Naive thymus-derived CD8-positive, alpha-beta T cell (primary cell): ENCODE measurements around the gene WNT5B. TPM values are rescaled to one million over a fixed set of nuclear protein-coding genes. Genes with fewer than 3 reads are reported as not detected.

Experiments used
- ATAC-seq, 2 donors: fragments of 150-1000 bp; cut with Tn5 transposase in 1 of 2; sonication (Bioruptor Pico), chemical (Tn5 transposase) in 1 of 2; 1 replicate in 1 of 2; 2 replicates in 1 of 2; pipeline ENCODE4 v1.10.0; 2021; ENCODE audit warnings: mild to moderate bottlenecking in 2 of 2, moderate library complexity in 2 of 2
- POLR2A ChIA-PET: fragments of 350-600 bp; sonication (Branson Sonifier 250); formaldehyde crosslinking; loops from one replicate; lab custom pipeline; 2021; ENCODE audit warnings: antibody characterized with exemption; lab: Charles Lee
- DNase-seq, 10 donors: peaks; one replicate each; pipeline versions ENCODE4 v3.0.0 to v3.0.0-alpha.2; 2020 to 2022
- H3K27ac Mint-ChIP-seq, 10 donors: one replicate each; pipeline ENCODE4 v1.8.0; 2020 to 2022; ENCODE audit warnings: mild to moderate bottlenecking in 10 of 10, mixed read lengths in 10 of 10, moderate library complexity in 4 of 10, inconsistent platforms in 1 of 10
- H3K27me3 Mint-ChIP-seq, 5 donors: one replicate each; pipeline ENCODE4 v1.8.0; 2021 to 2022; ENCODE audit warnings: mixed read lengths in 5 of 5
- H3K36me3 Mint-ChIP-seq, 3 donors: one replicate each; pipeline ENCODE4 v1.8.0; 2020 to 2022; ENCODE audit warnings: mixed read lengths in 3 of 3, mild to moderate bottlenecking in 2 of 3, inconsistent platforms in 1 of 3
- H3K4me1 Mint-ChIP-seq, 4 donors: one replicate each; pipeline ENCODE4 v1.8.0; 2021 to 2022; ENCODE audit warnings: mixed read lengths in 4 of 4
- H3K4me3 Mint-ChIP-seq, 10 donors: one replicate each; pipeline ENCODE4 v1.8.0; 2020 to 2022; ENCODE audit warnings: mild to moderate bottlenecking in 10 of 10, mixed read lengths in 10 of 10, moderate library complexity in 6 of 10, inconsistent platforms in 1 of 10
- H3K9me3 Mint-ChIP-seq, 9 donors: one replicate each; pipeline ENCODE4 v1.8.0; 2020 to 2022; ENCODE audit warnings: mixed read lengths in 9 of 9, mild to moderate bottlenecking in 3 of 9, inconsistent platforms in 1 of 9, moderate library complexity in 1 of 9
- polyA plus RNA-seq, 3 donors: library from polyadenylated mRNA; unstranded; fragments of 300-500 nt; fragmentation: Illumina TruSeq; gene quantifications; one replicate each; pipeline ENCODE4 v1.2.3, GENCODE V29; 2021
- total RNA-seq, 8 experiments: library from RNA in 2 of 8; stranded (reverse) in 2 of 8; gene quantifications; one replicate each; pipeline ENCODE4 v1.2.3 and lab custom pipeline; 2021 to 2026

WNT5B gene
- total and polyA plus RNA-seq, 5 experiments from 2014 or later, result not detected

- Mint-ChIP-seq H3K9me3 (peaks cover 0 to 4% (median 0%) of the 10 kb centered on the region in 9 donors), H3K4me3 (peak overlapping the region; percentile 61 to 87 (median 84)), H3K36me3 (no peaks in the 10 kb centered on the region), H3K27ac (peak overlapping the region; percentile 71 to 94 (median 90)), H3K4me1 (peaks cover 22 to 52% (median 48%) of the 10 kb centered on the region in 4 donors), H3K27me3 (no peaks in the 10 kb centered on the region)
- ATAC-seq, result no peak
- peak in 4 of 10 donors; percentile 10 to 32 (median 26) for DNase-seq
- POLR2A ChIA-PET, result interaction anchor here (1.4 to 1.6 kb wide), 3 partner anchors 28 to 253 kb away, joined by 5 to 13 read pairs (median 9); partner anchors contain the start of gene ADIPOR2
Measured at GRCh38 chr12:1662761-1663439, 33.9 kb downstream of the WNT5B start.

- Mint-ChIP-seq H3K4me3 (peak overlapping the region; percentile 61 to 87 (median 84)), H3K4me1 (peaks cover 24 to 57% (median 53%) of the 10 kb centered on the region in 4 donors), H3K36me3 (no peaks in the 10 kb centered on the region), H3K27me3 (no peaks in the 10 kb centered on the region), H3K27ac (peak overlapping the region; percentile 81 to 94 (median 90)), H3K9me3 (peaks cover 0 to 4% (median 0%) of the 10 kb centered on the region in 9 donors)
- DNase-seq (peak in 1 of 10 donors; percentile 11), ATAC-seq (no peak)
- POLR2A ChIA-PET, result no interaction called here
Measured at GRCh38 chr12:1663440-1664132, 34.6 kb downstream of the WNT5B start.

GRCh38 chr12:1665366-1665765 is 36.3 kb downstream of the WNT5B start:
- Mint-ChIP-seq H3K36me3 (no peaks in the 10 kb centered on the region), H3K27ac (peak overlapping the region in 6 of 10 donors; percentile 18 to 95 (median 82)), H3K27me3 (no peaks in the 10 kb centered on the region), H3K4me3 (peak overlapping the region in 2 of 10 donors; percentile 13 to 52), H3K4me1 (peaks cover 28 to 62% (median 59%) of the 10 kb centered on the region in 4 donors), H3K9me3 (peaks cover 0 to 4% (median 0%) of the 10 kb centered on the region in 9 donors)
- DNase-seq (no peak), ATAC-seq (no peak)
- POLR2A ChIA-PET, result interaction anchor here (0.7 to 1.0 kb wide), 2 partner anchors 25 to 890 kb away, joined by 3 to 4 read pairs; partner anchors contain the start of gene ADIPOR2

GRCh38 chr12:1666215-1666614 is 37.2 kb downstream of the WNT5B start:
- H3K27me3 Mint-ChIP-seq, result no peaks in the 10 kb centered on the region
- H3K4me1 Mint-ChIP-seq, result peaks cover 28 to 63% (median 59%) of the 10 kb centered on the region in 4 donors
- POLR2A ChIA-PET, result interaction anchor here (0.7 to 1.7 kb wide), 2 partner anchors 24 to 891 kb away, joined by 3 to 4 read pairs; partner anchors contain the start of gene ADIPOR2

GRCh38 chr12:1666685-1667162 is 37.7 kb downstream of the WNT5B start:
- no peak for DNase-seq
- Mint-ChIP-seq H3K4me3 (peak overlapping the region in 9 of 10 donors; percentile 33 to 68 (median 55)), H3K27ac (peak overlapping the region in 9 of 10 donors; percentile 61 to 95 (median 87)), H3K4me1 (peaks cover 28 to 63% (median 58%) of the 10 kb centered on the region in 4 donors), H3K27me3 (no peaks in the 10 kb centered on the region), H3K36me3 (no peaks in the 10 kb centered on the region), H3K9me3 (peaks cover 0 to 4% (median 0%) of the 10 kb centered on the region in 9 donors)
- POLR2A ChIA-PET, result interaction anchor here (1.7 kb wide), 1 partner anchor 23 kb away, joined by 4 read pairs; the partner anchor contains the start of gene ADIPOR2
- no peak for ATAC-seq

More at GRCh38 chr12:1666215-1666614, 37.2 kb downstream of the WNT5B start:
- no peak for ATAC-seq
- peak overlapping the region in 6 of 10 donors; percentile 40 to 95 (median 72) for H3K27ac Mint-ChIP-seq
- peak overlapping the region in 5 of 10 donors; percentile 11 to 60 (median 20) for H3K4me3 Mint-ChIP-seq
- peaks cover 0 to 4% (median 0%) of the 10 kb centered on the region in 9 donors for H3K9me3 Mint-ChIP-seq
- no peaks in the 10 kb centered on the region for H3K36me3 Mint-ChIP-seq
- no peak for DNase-seq

- H3K36me3 Mint-ChIP-seq, result no peaks in the 10 kb centered on the region
- peak overlapping the region in 7 of 10 donors; percentile 2 to 72 (median 54) for H3K4me3 Mint-ChIP-seq
- no peak for DNase-seq
- H3K27me3 Mint-ChIP-seq, result no peaks in the 10 kb centered on the region
- H3K4me1 Mint-ChIP-seq, result peaks cover 23 to 51% (median 49%) of the 10 kb centered on the region in 4 donors
- H3K9me3 Mint-ChIP-seq, result peaks cover 0 to 2% (median 0%) of the 10 kb centered on the region in 9 donors
- ATAC-seq, result no peak
- POLR2A ChIA-PET, result no interaction called here
- H3K27ac Mint-ChIP-seq, result peak overlapping the region; percentile 40 to 91 (median 80)
Measured at GRCh38 chr12:1668833-1669543, 40.0 kb downstream of the WNT5B start.

GRCh38 chr12:1670358-1671268 is 41.6 kb downstream of the WNT5B start:
- H3K27me3 Mint-ChIP-seq, result no peaks in the 10 kb centered on the region
- H3K27ac Mint-ChIP-seq, result peak overlapping the region in 7 of 10 donors; percentile 8 to 65 (median 36)
- ATAC-seq (no peak), DNase-seq (no peak)
- H3K36me3 Mint-ChIP-seq, result no peaks in the 10 kb centered on the region
- no peaks in the 10 kb centered on the region for H3K9me3 Mint-ChIP-seq
- H3K4me1 Mint-ChIP-seq, result peaks cover 18 to 40% (median 34%) of the 10 kb centered on the region in 4 donors
- POLR2A ChIA-PET, result no interaction called here
- no peak overlapping the region for H3K4me3 Mint-ChIP-seq

GRCh38 chr12:1676043-1676442 is 47.0 kb downstream of the WNT5B start:
- DNase-seq (no peak), ATAC-seq (no peak)
- Mint-ChIP-seq H3K27me3 (no peaks in the 10 kb centered on the region), H3K36me3 (no peaks in the 10 kb centered on the region), H3K9me3 (no peaks in the 10 kb centered on the region), H3K4me3 (no peak overlapping the region), H3K27ac (no peak overlapping the region), H3K4me1 (peaks cover 0 to 2% (median under 1%) of the 10 kb centered on the region in 4 donors)
- POLR2A ChIA-PET, result interaction anchor here (1.9 kb wide), 1 partner anchor 14 kb away, joined by 6 read pairs; the partner anchor contains the start of gene ADIPOR2

- Mint-ChIP-seq H3K4me1 (no peaks in the 10 kb centered on the region), H3K4me3 (no peak overlapping the region), H3K9me3 (no peaks in the 10 kb centered on the region), H3K27ac (no peak overlapping the region), H3K36me3 (no peaks in the 10 kb centered on the region), H3K27me3 (no peaks in the 10 kb centered on the region)
- DNase-seq (no peak), ATAC-seq (no peak)
- POLR2A ChIA-PET, result interaction anchor here (0.5 kb wide), 1 partner anchor 12 kb away, joined by 3 read pairs; no protein-coding TSS in a partner anchor
Measured at GRCh38 chr12:1680804-1681492, 51.9 kb downstream of the WNT5B start.

GRCh38 chr12:1681493-1681807 is 52.4 kb downstream of the WNT5B start:
- no peak for DNase-seq
- POLR2A ChIA-PET, result no interaction called here
- ATAC-seq, result no peak

More at GRCh38 chr12:1681493-1681807, 52.4 kb downstream of the WNT5B start:
- H3K27ac Mint-ChIP-seq, result no peak overlapping the region
- no peaks in the 10 kb centered on the region for H3K27me3 Mint-ChIP-seq
- no peaks in the 10 kb centered on the region for H3K4me1 Mint-ChIP-seq
- H3K36me3 Mint-ChIP-seq, result no peaks in the 10 kb centered on the region
- no peak overlapping the region for H3K4me3 Mint-ChIP-seq
- H3K9me3 Mint-ChIP-seq, result no peaks in the 10 kb centered on the region
